GM19468 (cell line): ENCODE results near the gene MED13L.
"Not testable (repeated sequence)": the region's sequence is repeated elsewhere in the genome, so short reads cannot be mapped to it uniquely, and the experiment has no call there.

Experiments
- ATAC-seq: cut with Tn5 transposase; IDR thresholded peaks from one replicate; pipeline ENCODE4 v1.9.1; 2021; ENCODE audit warnings: mild to moderate bottlenecking, moderate library complexity, moderate number of reproducible peaks; ENCODE audit not compliant: unreplicated experiment; ENCODE audit errors: extremely low read depth

MED13L gene

GRCh38 chr12:116249938-116250337 is 27.6 kb downstream of the MED13L start:
- no peak for ATAC-seq

- ATAC-seq, result no peak
These were observed 28.6 kb downstream of the MED13L start for GRCh38 chr12:116248930-116249329.

GRCh38 chr12:116248433-116248832 is 29.1 kb downstream of the MED13L start:
- no peak for ATAC-seq

GRCh38 chr12:116247377-116247776 is 30.1 kb downstream of the MED13L start:
- ATAC-seq, result no peak

GRCh38 chr12:116246490-116247179 is 30.9 kb downstream of the MED13L start:
- ATAC-seq, result no peak

- no peak for ATAC-seq
These were observed 32.3 kb downstream of the MED13L start for GRCh38 chr12:116245189-116245588.

- ATAC-seq, result no peak
These were observed 32.9 kb downstream of the MED13L start for GRCh38 chr12:116244474-116245090.

GRCh38 chr12:116244001-116244400 is 33.5 kb downstream of the MED13L start:
- no peak for ATAC-seq

- no peak for ATAC-seq
These were observed 34.8 kb downstream of the MED13L start for GRCh38 chr12:116242740-116243139.

- ATAC-seq, result no peak
These were observed 36.2 kb downstream of the MED13L start for GRCh38 chr12:116241157-116241759.

- not testable (repeated sequence) for ATAC-seq
These were observed 38.8 kb downstream of the MED13L start for GRCh38 chr12:116238570-116239119.

GRCh38 chr12:116238149-116238548 is 39.3 kb downstream of the MED13L start:
- no peak for ATAC-seq

- no peak for ATAC-seq
These were observed 40.5 kb downstream of the MED13L start for GRCh38 chr12:116236976-116237375.

GRCh38 chr12:116236148-116236731 is 41.3 kb downstream of the MED13L start:
- no peak for ATAC-seq

- ATAC-seq, result not testable (repeated sequence)
These were observed 43.3 kb downstream of the MED13L start for GRCh38 chr12:116234148-116234547.

- no peak for ATAC-seq
These were observed 43.8 kb downstream of the MED13L start for GRCh38 chr12:116233669-116234068.

- ATAC-seq, result no peak
These were observed 49.7 kb downstream of the MED13L start for GRCh38 chr12:116227811-116228210.

GRCh38 chr12:116226026-116226425 is 51.5 kb downstream of the MED13L start:
- ATAC-seq, result no peak

GRCh38 chr12:116222358-116222757 is 55.1 kb downstream of the MED13L start:
- ATAC-seq, result no peak

- ATAC-seq, result no peak
These were observed 56.7 kb downstream of the MED13L start for GRCh38 chr12:116220756-116221155.
